Measurements from ENCODE around the gene TECTA.

GRCh38 chr11:121157756-121158155 lies 56.7 kb downstream of the TECTA start:
- TF ChIP-seq CTCF (IDR thresholded peaks at IDR 0.05) (no peak), POLR2A (IDR thresholded peaks at IDR 0.05) (no peak)
